Naive thymus-derived CD4-positive, alpha-beta T cell (primary cell): Measurements from ENCODE around the gene SLC23A1. TPM values are rescaled to one million over a fixed set of nuclear protein-coding genes. Genes with fewer than 3 reads are reported as not detected.
"Not testable (repeated sequence)": the region's sequence is repeated elsewhere in the genome, so short reads cannot be mapped to it uniquely, and the experiment has no call there.

Source experiments
- ATAC-seq: fragments of 150-1000 bp; cut with Tn5 transposase; 2 replicates; pipeline ENCODE4 v1.10.0; 2021; ENCODE audit warnings: mild to moderate bottlenecking, moderate library complexity
- CTCF ChIA-PET: fragments of 350-600 bp; sonication (Branson Sonifier 250); formaldehyde crosslinking; loops from one replicate; lab custom pipeline; 2021; ENCODE audit warnings: antibody characterized with exemption; lab: Charles Lee
- POLR2A ChIA-PET: fragments of 350-600 bp; sonication (Branson Sonifier 250); formaldehyde crosslinking; loops from one replicate; lab custom pipeline; 2021; ENCODE audit warnings: antibody characterized with exemption, inconsistent platforms; lab: Charles Lee
- DNase-seq, 9 donors: peaks; one replicate each; pipeline versions ENCODE4 v3.0.0 to v3.0.0-alpha.2; 2020 to 2022; ENCODE audit warnings: mixed read lengths in 1 of 9
- H3K27ac ChIP-seq: one replicate; pipeline ENCODE4 v1.7.0; 2013; ENCODE audit warnings: mild to moderate bottlenecking, low read depth, low read length, moderate library complexity
- H3K27me3 ChIP-seq, 2 donors: one replicate each; pipeline ENCODE4 v1.7.0; 2013; ENCODE audit warnings: low read length in 2 of 2, mild to moderate bottlenecking in 2 of 2, moderate library complexity in 2 of 2; ENCODE audit not compliant: control insufficient read depth in 2 of 2, insufficient read depth in 2 of 2
- H3K36me3 ChIP-seq, 3 experiments: 1 replicate in 2 of 3; 2 replicates in 1 of 3; pipeline ENCODE4 v1.7.0; 2013; ENCODE audit warnings: low read length in 3 of 3, mild to moderate bottlenecking in 3 of 3, moderate library complexity in 1 of 3; ENCODE audit not compliant: insufficient read depth in 3 of 3, control insufficient read depth in 2 of 3
- H3K4me1 ChIP-seq, 2 donors: one replicate each; pipeline ENCODE4 v1.7.0; 2013; ENCODE audit warnings: low read length in 2 of 2, mild to moderate bottlenecking in 2 of 2, moderate library complexity in 1 of 2; ENCODE audit not compliant: control insufficient read depth in 2 of 2, insufficient read depth in 2 of 2
- H3K4me3 ChIP-seq: 2 replicates; pipeline ENCODE4 v1.7.0; 2013; ENCODE audit warnings: mild to moderate bottlenecking, low read length
- H3K9me3 ChIP-seq, 3 experiments: 1 replicate in 2 of 3; 2 replicates in 1 of 3; pipeline ENCODE4 v1.7.0; 2013; ENCODE audit warnings: low read length in 3 of 3; ENCODE audit not compliant: control insufficient read depth in 2 of 3
- H3K27ac Mint-ChIP-seq, 9 donors: one replicate each; pipeline ENCODE4 v1.8.0; 2020 to 2022; ENCODE audit warnings: mixed read lengths in 9 of 9, mild to moderate bottlenecking in 8 of 9, moderate library complexity in 5 of 9, inconsistent platforms in 2 of 9
- H3K27me3 Mint-ChIP-seq, 5 donors: one replicate each; pipeline ENCODE4 v1.8.0; 2021 to 2022; ENCODE audit warnings: mixed read lengths in 5 of 5, mild to moderate bottlenecking in 1 of 5
- H3K36me3 Mint-ChIP-seq, 5 donors: one replicate each; pipeline ENCODE4 v1.8.0; 2020 to 2022; ENCODE audit warnings: mixed read lengths in 5 of 5, mild to moderate bottlenecking in 3 of 5, inconsistent platforms in 1 of 5
- H3K4me1 Mint-ChIP-seq, 7 donors: one replicate each; pipeline ENCODE4 v1.8.0; 2020 to 2022; ENCODE audit warnings: mixed read lengths in 7 of 7, mild to moderate bottlenecking in 3 of 7, inconsistent platforms in 1 of 7
- H3K4me3 Mint-ChIP-seq, 10 donors: one replicate each; pipeline ENCODE4 v1.8.0; 2020 to 2022; ENCODE audit warnings: mild to moderate bottlenecking in 10 of 10, mixed read lengths in 10 of 10, moderate library complexity in 6 of 10, inconsistent platforms in 2 of 10
- H3K9me3 Mint-ChIP-seq, 11 donors: one replicate each; pipeline ENCODE4 v1.8.0; 2020 to 2022; ENCODE audit warnings: mixed read lengths in 11 of 11, mild to moderate bottlenecking in 4 of 11, inconsistent platforms in 1 of 11, moderate library complexity in 1 of 11
- intact Hi-C, 2 donors: fragments of 100-400 bp; cut with micrococcal nuclease; formaldehyde crosslinking; loops; one replicate each; pipeline ENCODE4 v1.15.1; 2023
- polyA plus RNA-seq, 2 donors: library from polyadenylated mRNA; unstranded; fragments of 300-500 nt; fragmentation: Illumina TruSeq; gene quantifications; one replicate each; pipeline ENCODE4 v1.2.3, GENCODE V29; 2021
- total RNA-seq, 6 experiments: library from RNA in 5 of 6; stranded (reverse) in 5 of 6; gene quantifications; 1 replicate in 5 of 6; 2 replicates in 1 of 6; pipeline ENCODE4 v1.2.3 and lab custom pipeline; 2021 to 2026

Gene SLC23A1
- total and polyA plus RNA-seq, 7 experiments from 2014 or later: 4.7 TPM; not detected in 6

DNA sequence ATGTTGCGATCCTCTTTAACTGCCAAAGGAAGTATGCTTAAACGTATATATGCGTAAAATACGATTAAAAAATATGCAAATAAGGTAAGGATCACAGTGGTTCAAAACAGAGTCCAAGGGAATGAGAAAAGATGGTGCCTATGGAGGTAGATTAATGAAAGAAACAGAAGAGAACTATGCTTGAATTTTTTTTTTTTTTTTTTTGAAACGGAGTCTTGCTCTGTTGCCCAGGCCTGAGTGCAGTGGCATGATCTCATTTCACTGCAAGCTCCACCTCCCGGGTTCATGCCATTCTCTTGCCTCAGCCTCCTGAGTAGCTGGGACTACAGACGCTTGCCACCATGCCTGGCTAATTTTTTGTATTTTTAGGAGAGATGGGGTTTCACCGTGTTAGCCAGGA, 37.7 kb downstream of the SLC23A1 start:
- H3K27me3 ChIP-seq: not testable (repeated sequence)

GRCh38 chr5:139344177-139344576, 38.9 kb downstream of the SLC23A1 start:
- CTCF ChIA-PET: no interaction called here
- intact Hi-C loops: loop anchor here (5.0 to 10.0 kb wide), 7 partner anchors 72 to 1061 kb away; partner anchors contain the start of genes ANKHD1 (in 2 of the 2), CDC25C (in 1 of the 2), CYSTM1 (in 1 of the 2) and FAM53C (in 1 of the 2)
- H3K36me3 ChIP-seq: peaks cover 0 to 5% (median 0%) of the 10 kb centered on the region in 3 experiments
- H3K4me3 Mint-ChIP-seq: peak overlapping the region; percentile 65 to 100 (median 95)
- no peaks in the 10 kb centered on the region for H3K9me3 ChIP-seq
- no peak for ATAC-seq
- peaks cover 0 to 5% (median 0%) of the 10 kb centered on the region in 5 donors for H3K27me3 Mint-ChIP-seq
- peaks cover 0 to 11% (median 0%) of the 10 kb centered on the region in 11 donors for H3K9me3 Mint-ChIP-seq
- H3K36me3 Mint-ChIP-seq: peaks cover 0 to 23% (median 17%) of the 10 kb centered on the region in 5 donors
- H3K27ac ChIP-seq: no peak overlapping the region
- DNase-seq: no peak
- peaks cover 28 to 30% of the 10 kb centered on the region in 2 donors for H3K4me1 ChIP-seq
- no peaks in the 10 kb centered on the region for H3K27me3 ChIP-seq
- H3K4me3 ChIP-seq: no peak overlapping the region
- POLR2A ChIA-PET: interaction anchor here (0.7 to 1.2 kb wide), 3 partner anchors 40 to 51 kb away, joined by 3 to 5 read pairs (median 4); partner anchors contain the start of gene MATR3
- peak overlapping the region in 4 of 9 donors; percentile 28 to 41 (median 36) for H3K27ac Mint-ChIP-seq
- peaks cover 38 to 75% (median 63%) of the 10 kb centered on the region in 7 donors for H3K4me1 Mint-ChIP-seq

More for the DNA sequence above, 37.7 kb downstream of the SLC23A1 start:
- H3K9me3 ChIP-seq, H3K27ac ChIP-seq, DNase-seq, ATAC-seq, POLR2A ChIA-PET, H3K27me3 Mint-ChIP-seq, H3K4me3 ChIP-seq, H3K36me3 ChIP-seq: not testable (repeated sequence)
- peaks cover 0 to 12% (median 0%) of the 10 kb centered on the region in 11 donors for H3K9me3 Mint-ChIP-seq
- peaks cover 39 to 82% (median 61%) of the 10 kb centered on the region in 7 donors for H3K4me1 Mint-ChIP-seq
- intact Hi-C loops: loop anchor here (10.0 kb wide), 2 partner anchors 1011 to 1059 kb away; partner anchors contain the start of genes ANKHD1 (in 1 of the 2), CDC25C (in 1 of the 2) and FAM53C (in 1 of the 2)
- H3K36me3 Mint-ChIP-seq: peaks cover 0 to 23% (median 17%) of the 10 kb centered on the region in 5 donors
- peaks cover 28 to 30% of the 10 kb centered on the region in 2 donors for H3K4me1 ChIP-seq
- H3K27ac Mint-ChIP-seq: peak overlapping the region in 1 of 9 donors; percentile 58
- CTCF ChIA-PET: interaction anchor here (0.6 kb wide), 1 partner anchor 1035 kb away, joined by 3 read pairs; no protein-coding TSS in a partner anchor
- peak overlapping the region in 9 of 10 donors; percentile 11 to 100 (median 43) for H3K4me3 Mint-ChIP-seq

GRCh38 chr5:139343476-139343875, 39.6 kb downstream of the SLC23A1 start:
- Histone ChIP-seq H3K27me3 (no peaks in the 10 kb centered on the region), H3K4me3 (peak overlapping the region; percentile 96), H3K27ac (peak overlapping the region; percentile 98), H3K9me3 (no peaks in the 10 kb centered on the region), H3K4me1 (peaks cover 28 to 30% of the 10 kb centered on the region in 2 donors), H3K36me3 (peaks cover 0 to 5% (median 0%) of the 10 kb centered on the region in 3 experiments)
- intact Hi-C loops: loop anchor here (2.0 to 10.0 kb wide), 9 partner anchors 71 to 1165 kb away; partner anchors contain the start of genes ANKHD1 (in 2 of the 2), BRD8 (in 1 of the 2), CDC25C (in 1 of the 2) and CYSTM1 (in 1 of the 2)
- Mint-ChIP-seq H3K4me3 (peak overlapping the region; percentile 95 to 100 (median 98)), H3K27me3 (peaks cover 0 to 5% (median 0%) of the 10 kb centered on the region in 5 donors), H3K9me3 (peaks cover 0 to 11% (median 0%) of the 10 kb centered on the region in 11 donors), H3K36me3 (peaks cover 0 to 21% (median 17%) of the 10 kb centered on the region in 5 donors), H3K27ac (peak overlapping the region in 6 of 9 donors; percentile 96 to 100 (median 98)), H3K4me1 (peaks cover 34 to 74% (median 64%) of the 10 kb centered on the region in 7 donors)
- CTCF ChIA-PET: no interaction called here
- ATAC-seq (no peak), DNase-seq (no peak)
- POLR2A ChIA-PET: interaction anchor here (1.2 kb wide), 1 partner anchor 50 kb away, joined by 5 read pairs; the partner anchor contains the start of gene MATR3

DNA sequence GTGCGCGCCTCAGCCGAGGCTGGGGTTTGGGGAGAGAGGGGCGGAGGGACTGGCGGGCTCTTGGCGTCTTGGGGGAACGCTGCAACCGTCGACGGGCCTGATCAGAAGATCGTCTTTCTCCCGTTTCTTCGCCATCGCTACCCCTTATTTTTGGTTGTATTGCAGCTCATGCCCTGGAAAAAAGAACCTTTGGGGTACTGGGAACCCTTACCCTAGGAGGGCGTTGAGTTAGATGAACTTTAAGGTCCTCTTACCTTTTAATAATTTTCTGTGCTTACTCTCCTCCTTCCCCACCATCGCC, 40.7 kb downstream of the SLC23A1 start:
- ChIA-PET CTCF (interaction anchor here (0.7 to 1.3 kb wide), 4 partner anchors 24 to 61 kb away, joined by 3 to 5 read pairs (median 4); partner anchors contain the start of genes MATR3 and SPATA24), POLR2A (interaction anchor here (0.7 to 3.6 kb wide), 25 partner anchors 9 to 1004 kb away, joined by 3 to 61 read pairs (median 7); partner anchors contain the start of genes DNAJC18, ETF1, FAM53C and HSPA9)
- DNase-seq (peak in 2 of 9 donors; percentile 81 to 86), ATAC-seq (no peak)
- Mint-ChIP-seq H3K4me3 (peak overlapping the region; percentile 95 to 100 (median 98)), H3K36me3 (peaks cover 0 to 21% (median 17%) of the 10 kb centered on the region in 5 donors), H3K4me1 (peaks cover 34 to 68% (median 59%) of the 10 kb centered on the region in 7 donors), H3K9me3 (peaks cover 0 to 11% (median 0%) of the 10 kb centered on the region in 11 donors), H3K27ac (peak overlapping the region; percentile 96 to 100 (median 99)), H3K27me3 (peaks cover 0 to 5% (median 0%) of the 10 kb centered on the region in 5 donors)
- no peaks in the 10 kb centered on the region for H3K27me3 ChIP-seq
- peaks cover 0 to 5% (median 0%) of the 10 kb centered on the region in 3 experiments for H3K36me3 ChIP-seq
- H3K4me1 ChIP-seq: peaks cover 28 to 30% of the 10 kb centered on the region in 2 donors
- H3K9me3 ChIP-seq: no peaks in the 10 kb centered on the region
- H3K27ac ChIP-seq: peak overlapping the region; percentile 98
- peak overlapping the region; percentile 96 for H3K4me3 ChIP-seq
- intact Hi-C loops: loop anchor here (1.0 to 10.0 kb wide), 12 partner anchors 70 to 1164 kb away; partner anchors contain the start of genes ANKHD1 (in 2 of the 2), BRD8 (in 1 of the 2), CDC25C (in 1 of the 2) and CYSTM1 (in 1 of the 2)

DNA sequence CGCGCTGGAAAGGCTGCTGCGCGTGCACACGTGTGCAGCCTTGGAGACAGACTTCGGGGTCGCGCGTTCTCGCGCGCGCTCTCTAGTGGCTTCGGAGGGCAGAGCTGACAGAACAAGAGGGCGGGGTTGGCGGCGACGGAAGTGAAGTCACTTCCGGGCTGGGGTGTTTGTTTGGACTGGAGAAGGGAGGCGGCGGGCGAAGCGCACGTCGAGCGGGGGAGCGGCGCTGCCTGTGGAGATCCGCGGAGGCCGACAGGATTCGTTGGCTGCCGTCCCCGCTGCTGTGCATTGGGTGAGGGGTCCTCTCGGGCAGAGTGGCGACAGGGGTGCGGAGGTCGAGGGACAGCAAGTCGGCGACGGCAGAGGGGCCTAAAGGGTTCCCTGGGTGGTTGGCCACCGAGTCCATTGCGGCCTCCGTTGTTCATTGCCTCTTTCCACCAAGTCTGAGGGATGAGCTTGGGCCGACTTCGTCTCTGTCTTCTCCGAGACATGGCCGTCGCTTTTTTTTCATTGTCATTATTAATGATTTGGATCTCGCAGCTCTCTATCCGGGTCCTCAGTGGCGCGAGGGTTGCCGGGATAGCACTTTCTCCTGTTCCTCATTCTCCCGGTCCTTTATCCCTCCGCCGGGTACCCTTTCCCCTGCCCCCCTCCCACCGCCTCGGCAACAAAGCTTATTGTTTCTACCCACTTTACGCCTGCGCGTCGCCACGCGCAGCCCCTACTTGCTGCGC, 41.2 kb downstream of the SLC23A1 start, which contains the start of gene PAIP2:
Gene PAIP2 (plus strand): TSS at position 166 of the 734 bp plus-strand sequence. CDS start 21,931 bp downstream, outside the sequence.
- Mint-ChIP-seq H3K4me3 (peak within 1 kb of the TSS; percentile 95 to 100 (median 98)), H3K27ac (peak within 1 kb of the TSS; percentile 96 to 100 (median 99)), H3K27me3 (peaks cover 0 to 5% (median 0%) of the 10 kb centered on the region in 5 donors), H3K4me1 (peaks cover 34 to 65% (median 55%) of the 10 kb centered on the region in 7 donors), H3K9me3 (peaks cover 0 to 11% (median 0%) of the 10 kb centered on the region in 11 donors), H3K36me3 (peaks cover 0 to 21% (median 15%) of the 10 kb centered on the region in 5 donors)
- no peaks in the 10 kb centered on the region for H3K27me3 ChIP-seq
- DNase-seq (peak; percentile 94 to 98 (median 97)), ATAC-seq (peak; percentile 95)
- ChIA-PET POLR2A (interaction anchor here (0.7 to 3.6 kb wide), 29 partner anchors 9 to 1004 kb away, joined by 3 to 61 read pairs (median 6); partner anchors contain the start of genes DNAJC18, ETF1, FAM53C and HSPA9), CTCF (interaction anchor here (0.6 to 1.3 kb wide), 7 partner anchors 16 to 221 kb away, joined by 3 to 5 read pairs (median 3); partner anchors contain the start of genes MATR3 and SPATA24)
- peaks cover 0 to 5% (median 0%) of the 10 kb centered on the region in 3 experiments for H3K36me3 ChIP-seq
- peak within 1 kb of the TSS; percentile 98 for H3K27ac ChIP-seq
- no peaks in the 10 kb centered on the region for H3K9me3 ChIP-seq
- intact Hi-C loops: loop anchor here (1.0 to 10.0 kb wide), 24 partner anchors 15 to 1309 kb away; partner anchors contain the start of genes ANKHD1 (in 2 of the 2), ETF1 (in 2 of the 2), HSPA9 (in 2 of the 2) and MATR3 (in 2 of the 2)
- peak within 1 kb of the TSS; percentile 96 for H3K4me3 ChIP-seq
- H3K4me1 ChIP-seq: peaks cover 28 to 30% of the 10 kb centered on the region in 2 donors
